Measurements from ENCODE around the gene EIF4ENIF1.

- TF ChIP-seq EZH2 (IDR thresholded peaks at IDR 0.05) (no peak), POLR2AphosphoS5 (IDR thresholded peaks at IDR 0.05; ENCODE audit: borderline replicate concordance, low read depth, low read length) (peak; percentile 75)
Observed at GRCh38 chr22:31489632-31490495, at the start of gene EIF4ENIF1.

All from SK-N-MC (cell line).